B cell (primary cell): ENCODE measurements around the gene DDO. TPM values are rescaled to one million over a fixed set of nuclear protein-coding genes. Genes with fewer than 3 reads are reported as not detected.

Experiments used
- ATAC-seq: fragments of 200-7000 bp; cut with Tn5 transposase; one replicate; pipeline ENCODE4 v1.10.0; 2021; ENCODE audit warnings: low read depth, mild to moderate bottlenecking, moderate number of reproducible peaks, moderate library complexity
- CTCF ChIA-PET: fragments of 350-600 bp; sonication (Branson Sonifier 250); formaldehyde crosslinking; loops from one replicate; lab custom pipeline; 2021; ENCODE audit warnings: antibody characterized with exemption, inconsistent platforms; lab: Charles Lee
- POLR2A ChIA-PET: fragments of 350-600 bp; sonication (Branson Sonifier 250); formaldehyde crosslinking; loops from one replicate; lab custom pipeline; 2021; ENCODE audit warnings: antibody characterized with exemption; lab: Charles Lee
- DNase-seq: peaks from one replicate; pipeline ENCODE4 v3.0.0; 2013
- H2AFZ ChIP-seq: 2 replicates; pipeline ENCODE4 v1.6.1; 2012; ENCODE audit warnings: mild to moderate bottlenecking, low read depth, low read length; ENCODE audit not compliant: insufficient read depth, poor library complexity, severe bottlenecking
- H3K27ac ChIP-seq, 2 donors: 1 replicate in 1 of 2; 2 replicates in 1 of 2; pipeline ENCODE4 v1.5.1; 2012 to 2013; ENCODE audit warnings: low read length in 2 of 2, mild to moderate bottlenecking in 2 of 2, moderate library complexity in 1 of 2
- H3K27me3 ChIP-seq, 4 experiments: fragments of 200-600 bp in 1 of 4; sonication (generic) in 1 of 4; replicated peaks in 1 of 4; 1 replicate in 2 of 4; 2 replicates in 2 of 4; pipeline versions ENCODE4 v1.6.1 to v1.7.0; 2013 to 2016; ENCODE audit warnings: low read length in 3 of 4, mild to moderate bottlenecking in 2 of 4, mixed read lengths in 1 of 4, moderate library complexity in 1 of 4; ENCODE audit not compliant: insufficient read depth in 4 of 4, control insufficient read depth in 3 of 4; ENCODE audit errors: control extremely low read depth in 1 of 4
- H3K36me3 ChIP-seq, 2 experiments: replicated peaks in 1 of 2; 1 replicate in 1 of 2; 2 replicates in 1 of 2; pipeline versions ENCODE4 v1.6.1 to v1.7.1; 2013; ENCODE audit warnings: low read length in 1 of 2; ENCODE audit not compliant: insufficient read depth in 2 of 2, control insufficient read depth in 1 of 2; ENCODE audit errors: control extremely low read depth in 1 of 2, extremely low read depth in 1 of 2
- H3K4me1 ChIP-seq, 2 donors: fragments of 200-600 bp in 1 of 2; sonication (generic) in 1 of 2; 1 replicate in 1 of 2; 2 replicates in 1 of 2; pipeline versions ENCODE4 v1.5.1 to v1.6.1; 2013 to 2017; ENCODE audit warnings: low read length in 2 of 2; ENCODE audit not compliant: control insufficient read depth in 2 of 2, insufficient read depth in 2 of 2
- H3K4me2 ChIP-seq: replicated peaks from 2 replicates; pipeline ENCODE3; 2012; ENCODE audit warnings: mild to moderate bottlenecking, low read depth, low read length; ENCODE audit not compliant: poor library complexity, severe bottlenecking
- H3K4me3 ChIP-seq, 5 experiments: fragments of 200-600 bp in 1 of 5; sonication (generic) in 1 of 5; 1 replicate in 3 of 5; 2 replicates in 2 of 5; pipeline versions ENCODE4 v1.5.1 to v1.7.0; 2011 to 2016; ENCODE audit warnings: low read length in 4 of 5, mild to moderate bottlenecking in 4 of 5, low read depth in 2 of 5, control low read depth in 1 of 5, moderate library complexity in 1 of 5; ENCODE audit not compliant: insufficient read depth in 1 of 5; ENCODE audit errors: control extremely low read depth in 1 of 5, extremely low read depth in 1 of 5
- H3K79me2 ChIP-seq: fragments of 200-600 bp; sonication (generic); one replicate; pipeline ENCODE4 v1.6.0; 2016; ENCODE audit warnings: low read length; ENCODE audit not compliant: control insufficient read depth, insufficient read depth
- H3K9ac ChIP-seq: fragments of 200-600 bp; sonication (generic); 2 replicates; pipeline ENCODE4 v1.6.1; 2017; ENCODE audit warnings: mild to moderate bottlenecking, low read length, moderate library complexity
- H3K9me3 ChIP-seq, 3 donors: one replicate each; pipeline versions ENCODE4 v1.6.1 to v1.7.1; 2013; ENCODE audit warnings: low read length in 2 of 3; ENCODE audit not compliant: control insufficient read depth in 2 of 3, insufficient read depth in 1 of 3; ENCODE audit errors: control extremely low read depth in 1 of 3
- H4K20me1 ChIP-seq: 2 replicates; pipeline ENCODE4 v1.6.0; 2012; ENCODE audit warnings: mild to moderate bottlenecking, low read length; ENCODE audit not compliant: insufficient read depth, control insufficient read depth, poor library complexity, severe bottlenecking
- H3K27ac Mint-ChIP-seq: one replicate; pipeline ENCODE4 v1.8.0; 2021; ENCODE audit warnings: mixed read lengths
- H3K27me3 Mint-ChIP-seq: one replicate; pipeline ENCODE4 v1.8.0; 2021; ENCODE audit warnings: mixed read lengths
- H3K4me1 Mint-ChIP-seq: one replicate; pipeline ENCODE4 v1.8.0; 2021; ENCODE audit warnings: mixed read lengths
- H3K4me3 Mint-ChIP-seq: one replicate; pipeline ENCODE4 v1.8.0; 2021; ENCODE audit warnings: mixed read lengths
- H3K9me3 Mint-ChIP-seq: one replicate; pipeline ENCODE4 v1.8.0; 2022; ENCODE audit warnings: mixed read lengths; ENCODE audit not compliant: insufficient read depth
- CTCF ChIP-seq: fragments of 200-600 bp; IDR thresholded peaks from one replicate; pipeline ENCODE4 v1.8.0; 2022; ENCODE audit warnings: antibody characterized with exemption, mild to moderate bottlenecking
- EZH2 ChIP-seq: IDR thresholded peaks from 2 replicates; pipeline ENCODE4 v1.6.1; 2012; ENCODE audit warnings: borderline replicate concordance, low read depth, mild to moderate bottlenecking, moderate library complexity, low read length; ENCODE audit not compliant: insufficient read depth, poor library complexity, severe bottlenecking
- WGBS: methylation state at CpG from one replicate; pipeline ENCODE4 v1.1.5; 2013; ENCODE audit warnings: missing lambda C conversion rate; ENCODE audit not compliant: insufficient coverage; 5-methylcytosine and 5-hydroxymethylcytosine counted together
- intact Hi-C: fragments of 100-400 bp; cut with micrococcal nuclease; formaldehyde crosslinking; loops from one replicate; pipeline ENCODE4 v1.10.0; 2022
- polyA plus RNA-seq: library from polyadenylated mRNA; depleted of rRNA; stranded (reverse); fragments of >200 nt; gene quantifications from 2 replicates; pipeline ENCODE4 v1.2.3, GENCODE V29; 2012
- total RNA-seq, 2 donors: library from RNA; stranded (reverse); fragments of 120-200 nt in 1 of 2; gene quantifications; 1 replicate in 1 of 2; 2 replicates in 1 of 2; pipeline versions ENCODE4 v1.2.3 to v1.2.4, GENCODE V29; 2013 to 2022

The DDO gene
- total and polyA plus RNA-seq, 2 donors (not counting 1 experiment from before 2014, with no cell fraction given) = not detected

GRCh38 chr6:110364364-110365105, 50.8 kb downstream of the DDO start:
- Histone ChIP-seq H3K36me3 (no peaks in the 10 kb centered on the region), H3K4me1 (no peaks in the 10 kb centered on the region), H3K79me2 (no peaks in the 10 kb centered on the region), H3K27me3 (peaks cover 0 to 14% (median 10%) of the 10 kb centered on the region in 4 experiments), H2AFZ (no peak overlapping the region), H3K9ac (no peak overlapping the region), H3K27ac (no peak overlapping the region), H3K9me3 (no peaks in the 10 kb centered on the region), H3K4me2 (no peak overlapping the region), H4K20me1 (no peaks in the 10 kb centered on the region), H3K4me3 (no peak overlapping the region)
- intact Hi-C loops = no loop called here
- Mint-ChIP-seq H3K27ac (no peak overlapping the region), H3K4me3 (no peak overlapping the region), H3K4me1 (peaks cover 3% of the 10 kb centered on the region), H3K9me3 (no peaks in the 10 kb centered on the region), H3K27me3 (peaks cover 51% of the 10 kb centered on the region)
- ATAC-seq = no peak
- ChIA-PET POLR2A (no interaction called here), CTCF (interaction anchor here (0.6 to 1.6 kb wide), 2 partner anchors 10 to 1796 kb away, joined by 4 read pairs; no protein-coding TSS in a partner anchor)
- no peak for DNase-seq
- TF ChIP-seq EZH2 (no peak), CTCF (no peak)
- WGBS = 70% methylated on average over 1 of the region's 5 CpGs

GRCh38 chr6:110363748-110364147, 51.6 kb downstream of the DDO start:
- Mint-ChIP-seq H3K9me3 (no peaks in the 10 kb centered on the region), H3K27me3 (peaks cover 55% of the 10 kb centered on the region), H3K4me3 (no peak overlapping the region), H3K4me1 (peaks cover 6% of the 10 kb centered on the region), H3K27ac (no peak overlapping the region)
- intact Hi-C loops = no loop called here
- Histone ChIP-seq H4K20me1 (no peaks in the 10 kb centered on the region), H3K36me3 (no peaks in the 10 kb centered on the region), H3K27ac (no peak overlapping the region), H2AFZ (no peak overlapping the region), H3K9me3 (no peaks in the 10 kb centered on the region), H3K79me2 (no peaks in the 10 kb centered on the region), H3K27me3 (peaks cover 0 to 22% (median 18%) of the 10 kb centered on the region in 4 experiments), H3K4me2 (no peak overlapping the region), H3K4me1 (peaks cover 0 to 2% of the 10 kb centered on the region in 2 donors), H3K9ac (no peak overlapping the region), H3K4me3 (no peak overlapping the region)
- WGBS = 94% methylated on average over 2 of the region's 3 CpGs
- ChIA-PET CTCF (interaction anchor here (0.9 kb wide), 1 partner anchor 27 kb away, joined by 3 read pairs; no protein-coding TSS in a partner anchor), POLR2A (no interaction called here)
- TF ChIP-seq CTCF = no peak
- TF ChIP-seq EZH2 = no peak
- DNase-seq (no peak), ATAC-seq (no peak)
